Measurements from ENCODE around the gene AK1. TPM values are rescaled to one million over a fixed set of nuclear protein-coding genes. Genes with fewer than 3 reads are reported as not detected.

AK1 gene
- total and polyA plus RNA-seq, 2 of the 13 experiments (the other 11 are each of a cell fraction or from before 2014, with no cell fraction given), result 19.1 to 32.8 TPM

GRCh38 chr9:127886401-127886972 is 9.0 kb upstream of the AK1 start (continued):
- TF ChIP-seq RERE (CRISPR knock-in tag; IDR thresholded peaks at IDR 0.05; ENCODE audit: low read depth) (no peak), RXRB (CRISPR knock-in tag; IDR thresholded peaks at IDR 0.05; ENCODE audit: borderline replicate concordance) (no peak), PRDM4 (CRISPR knock-in tag; IDR thresholded peaks at IDR 0.05; ENCODE audit: borderline replicate concordance) (no peak), PBX3 (CRISPR knock-in tag; IDR thresholded peaks at IDR 0.05; ENCODE audit: borderline replicate concordance) (no peak), JUNB (CRISPR knock-in tag; IDR thresholded peaks at IDR 0.05; ENCODE audit: borderline replicate concordance) (no peak)

Data from HepG2 (cell line).